Neural cell (in vitro differentiated cells): ENCODE results near the gene SARNP. TPM values are rescaled to one million over a fixed set of nuclear protein-coding genes. Genes with fewer than 3 reads are reported as not detected.
"Not testable (repeated sequence)": the region's sequence is repeated elsewhere in the genome, so short reads cannot be mapped to it uniquely, and the experiment has no call there.

Experiments used
- H2AFZ ChIP-seq: fragments of 200-600, 300-800 bp; sonication (generic), shearing (Covaris generic); 2 replicates; pipeline ENCODE4 v1.6.0; 2014; ENCODE audit warnings: low read depth, mild to moderate bottlenecking, antibody characterized with exemption, low read length, moderate library complexity
- H3F3A ChIP-seq: fragments of 200-600 bp; shearing (Covaris generic); 2 replicates; pipeline ENCODE4 v1.6.1; 2016; ENCODE audit warnings: mild to moderate bottlenecking, moderate library complexity, mixed read lengths, antibody characterized with exemption, low read length; ENCODE audit not compliant: insufficient read depth, poor library complexity, severe bottlenecking
- H3K27ac ChIP-seq: fragments of 200-600, 300-800 bp; sonication (generic), shearing (Covaris generic); 2 replicates; pipeline ENCODE4 v1.5.1; 2014; ENCODE audit warnings: mild to moderate bottlenecking, low read length, moderate library complexity
- H3K27me3 ChIP-seq: fragments of 300-800, 200-600 bp; sonication (generic), shearing (Covaris generic); 2 replicates; pipeline ENCODE4 v1.6.0; 2014; ENCODE audit warnings: mild to moderate bottlenecking, low read depth, low read length, moderate library complexity; ENCODE audit not compliant: insufficient read depth
- H3K36me3 ChIP-seq: fragments of 300-800, 200-600 bp; sonication (generic), shearing (Covaris generic); 2 replicates; pipeline ENCODE4 v1.5.1; 2014; ENCODE audit warnings: mild to moderate bottlenecking, antibody characterized with exemption, low read length, moderate library complexity; ENCODE audit not compliant: insufficient read depth
- H3K4me2 ChIP-seq: fragments of 300-800, 200-600 bp; sonication (generic), shearing (Covaris generic); 2 replicates; pipeline ENCODE4 v1.6.0; 2014; ENCODE audit warnings: mild to moderate bottlenecking, low read length
- H3K4me3 ChIP-seq: fragments of 300-800, 200-600 bp; sonication (generic), shearing (Covaris generic); 2 replicates; pipeline ENCODE4 v1.5.1; 2014; ENCODE audit warnings: mild to moderate bottlenecking, low read length, moderate library complexity
- H3K79me2 ChIP-seq: fragments of 200-600 bp; shearing (Covaris generic); replicated peaks from 2 replicates; pipeline ENCODE4 v1.6.0; 2014; ENCODE audit warnings: mild to moderate bottlenecking, low read length, moderate library complexity; ENCODE audit not compliant: insufficient read depth
- H3K9ac ChIP-seq: fragments of 300-800, 200-600 bp; sonication (generic), shearing (Covaris generic); 2 replicates; pipeline ENCODE4 v1.6.1; 2016; ENCODE audit warnings: mild to moderate bottlenecking, low read length, mixed read lengths
- H3K9me2 ChIP-seq: fragments of 200-600 bp; shearing (Covaris generic); 2 replicates; pipeline ENCODE4 v1.6.1; 2016; ENCODE audit warnings: mild to moderate bottlenecking, low read length, mixed read lengths; ENCODE audit not compliant: insufficient read depth
- H3K9me3 ChIP-seq: fragments of 200-600, 300-800 bp; sonication (generic), shearing (Covaris generic); 2 replicates; pipeline ENCODE4 v1.6.1; 2016; ENCODE audit warnings: mild to moderate bottlenecking, mixed run types, low read length, moderate library complexity, mixed read lengths
- H4K20me1 ChIP-seq: fragments of 200-600 bp; shearing (Covaris generic); 2 replicates; pipeline ENCODE4 v1.6.1; 2016; ENCODE audit warnings: mild to moderate bottlenecking, mixed run types; ENCODE audit not compliant: insufficient read depth
- EP300 ChIP-seq: fragments of 450-650 bp; conservative IDR thresholded peaks from 2 replicates; pipeline ENCODE4 v1.6.1; 2014; ENCODE audit warnings: antibody characterized with exemption, mild to moderate bottlenecking, moderate library complexity; ENCODE audit not compliant: poor library complexity, severe bottlenecking
- EZH2 ChIP-seq: fragments of 200-600, 300-800 bp; shearing (Covaris generic), sonication (generic); IDR thresholded peaks from 2 replicates; pipeline ENCODE4 v1.6.1; 2014; ENCODE audit warnings: antibody characterized with exemption, low read length, borderline replicate concordance, mild to moderate bottlenecking; ENCODE audit not compliant: insufficient read depth, poor library complexity, severe bottlenecking
- MXI1 ChIP-seq: fragments of 450-650 bp; conservative IDR thresholded peaks from 2 replicates; pipeline ENCODE4 v1.6.1; 2014; ENCODE audit warnings: antibody characterized with exemption, mild to moderate bottlenecking; ENCODE audit not compliant: poor library complexity, severe bottlenecking
- POLR2AphosphoS5 ChIP-seq: IDR thresholded peaks from 2 replicates; pipeline ENCODE4 v1.6.1; 2012
- RAD21 ChIP-seq: fragments of 450-650 bp; conservative IDR thresholded peaks from 2 replicates; pipeline ENCODE4 v1.6.1; 2014; ENCODE audit warnings: antibody characterized with exemption, mild to moderate bottlenecking, moderate library complexity
- SMC3 ChIP-seq: fragments of 450-650 bp; conservative IDR thresholded peaks from 2 replicates; pipeline ENCODE4 v1.6.1; 2014; ENCODE audit warnings: antibody characterized with exemption, mild to moderate bottlenecking, moderate library complexity; ENCODE audit not compliant: poor library complexity
- TAF1 ChIP-seq: IDR thresholded peaks from 2 replicates; pipeline ENCODE4 v1.6.1; 2012; ENCODE audit warnings: low read depth
- polyA plus RNA-seq: library from polyadenylated mRNA; depleted of rRNA; stranded (reverse); fragments of >200 nt; gene quantifications from 2 replicates; pipeline ENCODE4 v1.2.3, GENCODE V29; 2014
- TF ChIP-seq, protein P1 (sequence below): IDR thresholded peaks from 2 replicates; pipeline ENCODE4 v1.6.1; 2012; ENCODE audit warnings: borderline replicate concordance
- TF ChIP-seq, protein P2 (sequence below): fragments of 450-650 bp; IDR thresholded peaks from 2 replicates; pipeline ENCODE4 v1.5.1; 2014; ENCODE audit warnings: antibody characterized with exemption, mild to moderate bottlenecking, moderate library complexity; ENCODE audit not compliant: poor library complexity, severe bottlenecking

The SARNP gene
- polyA plus RNA-seq, 1 donor from 2014 or later, result 332 TPM

DNA sequence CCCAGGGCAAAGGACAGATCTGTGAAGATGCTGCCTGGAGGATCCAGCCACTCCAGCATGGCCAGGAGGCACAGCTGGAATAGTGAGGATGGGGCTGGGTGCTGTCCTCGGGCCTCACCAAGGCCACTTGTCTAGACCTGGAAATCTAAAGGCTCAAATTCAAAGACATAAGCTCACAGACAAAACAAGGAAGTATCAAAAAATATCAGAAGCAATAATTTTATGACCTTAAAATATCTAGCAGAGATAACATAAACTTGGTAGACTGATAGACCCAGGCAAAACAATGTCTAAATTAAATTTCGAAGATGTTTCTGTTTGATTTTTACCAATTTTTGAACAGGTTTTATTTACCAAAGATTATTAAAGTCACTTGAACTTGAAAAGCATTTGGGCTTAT is 47.8 kb upstream of the SARNP start:
- Histone ChIP-seq H3K9me3 (peaks cover 4% of the 10 kb centered on the region), H3K4me3 (no peak overlapping the region), H3K79me2 (no peaks in the 10 kb centered on the region), H3F3A (no peaks in the 10 kb centered on the region), H3K9me2 (no peaks in the 10 kb centered on the region), H3K9ac (no peak overlapping the region), H3K27me3 (no peaks in the 10 kb centered on the region), H4K20me1 (no peaks in the 10 kb centered on the region), H3K36me3 (no peaks in the 10 kb centered on the region), H2AFZ (no peak overlapping the region), H3K4me2 (no peak overlapping the region), H3K27ac (no peak overlapping the region)
- TF ChIP-seq, protein P1, sequence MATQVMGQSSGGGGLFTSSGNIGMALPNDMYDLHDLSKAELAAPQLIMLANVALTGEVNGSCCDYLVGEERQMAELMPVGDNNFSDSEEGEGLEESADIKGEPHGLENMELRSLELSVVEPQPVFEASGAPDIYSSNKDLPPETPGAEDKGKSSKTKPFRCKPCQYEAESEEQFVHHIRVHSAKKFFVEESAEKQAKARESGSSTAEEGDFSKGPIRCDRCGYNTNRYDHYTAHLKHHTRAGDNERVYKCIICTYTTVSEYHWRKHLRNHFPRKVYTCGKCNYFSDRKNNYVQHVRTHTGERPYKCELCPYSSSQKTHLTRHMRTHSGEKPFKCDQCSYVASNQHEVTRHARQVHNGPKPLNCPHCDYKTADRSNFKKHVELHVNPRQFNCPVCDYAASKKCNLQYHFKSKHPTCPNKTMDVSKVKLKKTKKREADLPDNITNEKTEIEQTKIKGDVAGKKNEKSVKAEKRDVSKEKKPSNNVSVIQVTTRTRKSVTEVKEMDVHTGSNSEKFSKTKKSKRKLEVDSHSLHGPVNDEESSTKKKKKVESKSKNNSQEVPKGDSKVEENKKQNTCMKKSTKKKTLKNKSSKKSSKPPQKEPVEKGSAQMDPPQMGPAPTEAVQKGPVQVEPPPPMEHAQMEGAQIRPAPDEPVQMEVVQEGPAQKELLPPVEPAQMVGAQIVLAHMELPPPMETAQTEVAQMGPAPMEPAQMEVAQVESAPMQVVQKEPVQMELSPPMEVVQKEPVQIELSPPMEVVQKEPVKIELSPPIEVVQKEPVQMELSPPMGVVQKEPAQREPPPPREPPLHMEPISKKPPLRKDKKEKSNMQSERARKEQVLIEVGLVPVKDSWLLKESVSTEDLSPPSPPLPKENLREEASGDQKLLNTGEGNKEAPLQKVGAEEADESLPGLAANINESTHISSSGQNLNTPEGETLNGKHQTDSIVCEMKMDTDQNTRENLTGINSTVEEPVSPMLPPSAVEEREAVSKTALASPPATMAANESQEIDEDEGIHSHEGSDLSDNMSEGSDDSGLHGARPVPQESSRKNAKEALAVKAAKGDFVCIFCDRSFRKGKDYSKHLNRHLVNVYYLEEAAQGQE, result no peak
- no peak for TF ChIP-seq SMC3

DNA sequence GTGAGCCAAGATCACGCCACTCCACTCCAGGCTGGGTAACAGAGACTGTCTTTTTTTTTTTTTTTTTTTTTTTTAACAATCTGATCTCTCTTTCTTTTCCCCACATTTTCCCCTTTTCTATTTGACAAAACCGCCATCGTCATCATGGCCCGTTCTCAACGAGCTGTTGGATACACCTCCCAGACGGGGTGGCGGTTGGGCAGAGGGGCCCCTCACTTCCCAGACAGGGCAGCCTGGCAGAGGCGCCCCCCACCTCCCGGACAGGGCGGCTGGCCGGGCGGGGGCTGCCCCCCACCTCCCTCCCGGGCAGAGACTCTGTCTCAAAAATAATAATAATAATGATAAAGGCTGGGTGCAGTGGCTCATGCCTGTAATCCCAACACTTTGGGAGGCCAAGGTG is 45.4 kb upstream of the SARNP start:
- not testable (repeated sequence) for H3K9me2 ChIP-seq, H2AFZ ChIP-seq, H3F3A ChIP-seq, H3K27ac ChIP-seq, H3K36me3 ChIP-seq, H3K4me2 ChIP-seq, H3K9ac ChIP-seq, H3K79me2 ChIP-seq, H3K9me3 ChIP-seq, H3K4me3 ChIP-seq, H4K20me1 ChIP-seq, H3K27me3 ChIP-seq

DNA sequence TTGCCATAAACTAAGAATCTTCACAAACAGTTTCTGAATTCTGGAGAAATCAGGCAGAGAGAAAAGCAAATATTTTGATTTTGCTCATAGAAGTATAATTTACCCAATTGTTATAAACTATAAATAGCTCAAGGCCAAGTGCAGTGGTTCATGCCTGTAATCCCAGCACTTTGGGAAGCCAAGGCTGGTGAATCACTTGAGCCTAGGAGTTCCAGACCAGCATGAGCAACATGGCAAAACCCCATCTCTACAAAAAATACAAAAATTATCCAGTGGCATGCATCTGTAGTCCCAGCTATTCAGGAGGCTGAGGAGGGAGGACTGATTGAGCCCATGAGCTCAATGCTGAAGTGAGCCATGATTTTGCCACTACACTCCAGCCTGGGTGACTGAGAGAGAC is 44.8 kb upstream of the SARNP start:
- no peak overlapping the region for H2AFZ ChIP-seq
- no peak overlapping the region for H3K27ac ChIP-seq
- H3K4me3 ChIP-seq, result no peak overlapping the region
- H3K9ac ChIP-seq, result no peak overlapping the region
- H3K9me3 ChIP-seq, result peaks cover 4% of the 10 kb centered on the region
- H3K4me2 ChIP-seq, result no peak overlapping the region
- H3K36me3 ChIP-seq, result no peaks in the 10 kb centered on the region
- H3F3A ChIP-seq, result no peaks in the 10 kb centered on the region
- H3K27me3 ChIP-seq, result no peaks in the 10 kb centered on the region
- TF ChIP-seq TAF1 (no peak), RAD21 (no peak), MXI1 (no peak), SMC3 (no peak)
- no peaks in the 10 kb centered on the region for H3K79me2 ChIP-seq
- H3K9me2 ChIP-seq, result no peaks in the 10 kb centered on the region
- H4K20me1 ChIP-seq, result no peaks in the 10 kb centered on the region

DNA sequence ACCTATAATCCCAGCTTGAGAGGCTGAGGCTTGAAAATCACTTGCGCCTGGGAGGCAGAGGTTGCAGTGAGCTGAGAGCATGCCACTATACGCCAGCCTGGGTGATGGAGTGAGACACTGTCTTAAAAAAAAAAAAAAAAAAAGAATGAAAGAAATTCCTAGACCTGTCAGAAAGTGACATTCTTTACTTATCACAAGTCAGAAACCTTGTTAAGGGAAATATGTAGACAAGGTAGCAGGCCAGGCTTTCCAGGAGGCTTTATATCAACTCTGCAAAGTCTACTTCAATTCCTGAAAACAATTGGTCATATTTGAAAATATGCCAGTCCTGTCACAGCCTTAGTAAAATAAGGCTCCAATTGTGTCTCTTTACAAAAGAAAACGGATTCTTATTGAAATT is 44.3 kb upstream of the SARNP start:
- Histone ChIP-seq H3K9me3 (peaks cover 4% of the 10 kb centered on the region), H3F3A (no peaks in the 10 kb centered on the region), H3K4me2 (no peak overlapping the region), H4K20me1 (no peaks in the 10 kb centered on the region), H3K79me2 (no peaks in the 10 kb centered on the region), H3K9me2 (no peaks in the 10 kb centered on the region), H3K27me3 (no peaks in the 10 kb centered on the region), H3K36me3 (no peaks in the 10 kb centered on the region), H3K4me3 (no peak overlapping the region), H3K27ac (no peak overlapping the region), H2AFZ (no peak overlapping the region), H3K9ac (no peak overlapping the region)
- TF ChIP-seq, protein P2, sequence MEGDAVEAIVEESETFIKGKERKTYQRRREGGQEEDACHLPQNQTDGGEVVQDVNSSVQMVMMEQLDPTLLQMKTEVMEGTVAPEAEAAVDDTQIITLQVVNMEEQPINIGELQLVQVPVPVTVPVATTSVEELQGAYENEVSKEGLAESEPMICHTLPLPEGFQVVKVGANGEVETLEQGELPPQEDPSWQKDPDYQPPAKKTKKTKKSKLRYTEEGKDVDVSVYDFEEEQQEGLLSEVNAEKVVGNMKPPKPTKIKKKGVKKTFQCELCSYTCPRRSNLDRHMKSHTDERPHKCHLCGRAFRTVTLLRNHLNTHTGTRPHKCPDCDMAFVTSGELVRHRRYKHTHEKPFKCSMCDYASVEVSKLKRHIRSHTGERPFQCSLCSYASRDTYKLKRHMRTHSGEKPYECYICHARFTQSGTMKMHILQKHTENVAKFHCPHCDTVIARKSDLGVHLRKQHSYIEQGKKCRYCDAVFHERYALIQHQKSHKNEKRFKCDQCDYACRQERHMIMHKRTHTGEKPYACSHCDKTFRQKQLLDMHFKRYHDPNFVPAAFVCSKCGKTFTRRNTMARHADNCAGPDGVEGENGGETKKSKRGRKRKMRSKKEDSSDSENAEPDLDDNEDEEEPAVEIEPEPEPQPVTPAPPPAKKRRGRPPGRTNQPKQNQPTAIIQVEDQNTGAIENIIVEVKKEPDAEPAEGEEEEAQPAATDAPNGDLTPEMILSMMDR, result no peak
- no peak for TF ChIP-seq EZH2
- TF ChIP-seq EP300, result no peak
- no peak for TF ChIP-seq TAF1
- TF ChIP-seq SMC3, result no peak
- no peak for TF ChIP-seq RAD21
- no peak for TF ChIP-seq MXI1
- TF ChIP-seq, protein P1, result no peak
- TF ChIP-seq POLR2AphosphoS5, result no peak
